CD4-positive, alpha-beta memory T cell (primary cell): Measurements from ENCODE around the gene LRRC70. TPM values are rescaled to one million over a fixed set of nuclear protein-coding genes. Genes with fewer than 3 reads are reported as not detected.
"Not testable (repeated sequence)": the region's sequence is repeated elsewhere in the genome, so short reads cannot be mapped to it uniquely, and the experiment has no call there.

Source experiments
- CTCF ChIA-PET: fragments of 350-600 bp; sonication (Branson Sonifier 250); formaldehyde crosslinking; loops from one replicate; lab custom pipeline; 2021; ENCODE audit warnings: inconsistent platforms; ENCODE audit not compliant: partially characterized antibody; lab: Charles Lee
- POLR2A ChIA-PET: fragments of 350-600 bp; sonication (Branson Sonifier 250); formaldehyde crosslinking; loops from one replicate; lab custom pipeline; 2021; ENCODE audit not compliant: partially characterized antibody; lab: Charles Lee
- DNase-seq, 5 donors: peaks; one replicate each; pipeline versions ENCODE4 v3.0.0 to v3.0.0-alpha.2; 2020 to 2022; ENCODE audit warnings: mixed read lengths in 1 of 5
- H3K27ac ChIP-seq: one replicate; pipeline ENCODE4 v1.7.0; 2013; ENCODE audit warnings: low read depth, low read length
- H3K27me3 ChIP-seq: 2 replicates; pipeline ENCODE4 v1.7.0; 2013; ENCODE audit warnings: mild to moderate bottlenecking, low read length, moderate library complexity; ENCODE audit not compliant: insufficient read depth
- H3K36me3 ChIP-seq: 2 replicates; pipeline ENCODE4 v1.7.0; 2013; ENCODE audit warnings: mild to moderate bottlenecking, low read length, moderate library complexity; ENCODE audit not compliant: insufficient read depth
- H3K4me1 ChIP-seq: 2 replicates; pipeline ENCODE4 v1.7.0; 2013; ENCODE audit warnings: mild to moderate bottlenecking, low read length, moderate library complexity; ENCODE audit not compliant: insufficient read depth
- H3K4me3 ChIP-seq, 2 donors: one replicate each; pipeline ENCODE4 v1.7.0; 2013; ENCODE audit warnings: low read length in 2 of 2, mild to moderate bottlenecking in 1 of 2
- H3K9me3 ChIP-seq, 2 donors: one replicate each; pipeline ENCODE4 v1.7.0; 2013; ENCODE audit warnings: low read length in 2 of 2, control low read depth in 1 of 2; ENCODE audit not compliant: control insufficient read depth in 1 of 2
- H3K27ac Mint-ChIP-seq, 7 donors: one replicate each; pipeline ENCODE4 v1.8.0; 2020 to 2021; ENCODE audit warnings: mixed read lengths in 7 of 7, mild to moderate bottlenecking in 6 of 7, inconsistent platforms in 3 of 7, moderate library complexity in 3 of 7
- H3K27me3 Mint-ChIP-seq, 2 donors: one replicate each; pipeline ENCODE4 v1.8.0; 2020 to 2021; ENCODE audit warnings: mixed read lengths in 2 of 2
- H3K36me3 Mint-ChIP-seq, 2 donors: one replicate each; pipeline ENCODE4 v1.8.0; 2020 to 2021; ENCODE audit warnings: mixed read lengths in 2 of 2, inconsistent platforms in 1 of 2, mild to moderate bottlenecking in 1 of 2
- H3K4me1 Mint-ChIP-seq, 4 donors: one replicate each; pipeline ENCODE4 v1.8.0; 2020 to 2021; ENCODE audit warnings: mixed read lengths in 4 of 4, mild to moderate bottlenecking in 1 of 4
- H3K4me3 Mint-ChIP-seq, 8 donors: one replicate each; pipeline ENCODE4 v1.8.0; 2020 to 2021; ENCODE audit warnings: mixed read lengths in 8 of 8, mild to moderate bottlenecking in 7 of 8, moderate library complexity in 6 of 8, inconsistent platforms in 3 of 8
- H3K9me3 Mint-ChIP-seq, 8 donors: one replicate each; pipeline ENCODE4 v1.8.0; 2020 to 2021; ENCODE audit warnings: mixed read lengths in 8 of 8, mild to moderate bottlenecking in 5 of 8, inconsistent platforms in 3 of 8, moderate library complexity in 1 of 8
- intact Hi-C: fragments of 100-400 bp; cut with micrococcal nuclease; formaldehyde crosslinking; loops from one replicate; pipeline ENCODE4 v1.15.1; 2023
- polyA plus RNA-seq, 2 donors: library from polyadenylated mRNA; unstranded; fragments of 300-500 nt; fragmentation: Illumina TruSeq; gene quantifications; one replicate each; pipeline ENCODE4 v1.2.3, GENCODE V29; 2021
- total RNA-seq, 2 experiments: library from RNA; stranded (reverse); gene quantifications; one replicate each; pipeline ENCODE4 v1.2.3, GENCODE V29; 2021

Gene LRRC70
- total and polyA plus RNA-seq, 4 experiments from 2014 or later: 0.17 to 1.4 (median 0.58) TPM

- Histone ChIP-seq H3K4me1 (no peaks in the 10 kb centered on the region), H3K9me3 (no peaks in the 10 kb centered on the region), H3K27ac (no peak overlapping the region), H3K36me3 (no peaks in the 10 kb centered on the region), H3K4me3 (no peak overlapping the region), H3K27me3 (no peaks in the 10 kb centered on the region)
- ChIA-PET CTCF (no interaction called here), POLR2A (no interaction called here)
- intact Hi-C loops: no loop called here
- DNase-seq: no peak
- Mint-ChIP-seq H3K4me3 (no peak overlapping the region), H3K27me3 (no peaks in the 10 kb centered on the region), H3K9me3 (peaks cover 7 to 26% (median 17%) of the 10 kb centered on the region in 8 donors), H3K27ac (no peak overlapping the region), H3K36me3 (peaks cover 53 to 62% of the 10 kb centered on the region in 2 donors), H3K4me1 (peaks cover 0 to 3% (median 0%) of the 10 kb centered on the region in 4 donors)
These were observed 15.8 kb upstream of the LRRC70 start for GRCh38 chr5:62562867-62563266.

DNA sequence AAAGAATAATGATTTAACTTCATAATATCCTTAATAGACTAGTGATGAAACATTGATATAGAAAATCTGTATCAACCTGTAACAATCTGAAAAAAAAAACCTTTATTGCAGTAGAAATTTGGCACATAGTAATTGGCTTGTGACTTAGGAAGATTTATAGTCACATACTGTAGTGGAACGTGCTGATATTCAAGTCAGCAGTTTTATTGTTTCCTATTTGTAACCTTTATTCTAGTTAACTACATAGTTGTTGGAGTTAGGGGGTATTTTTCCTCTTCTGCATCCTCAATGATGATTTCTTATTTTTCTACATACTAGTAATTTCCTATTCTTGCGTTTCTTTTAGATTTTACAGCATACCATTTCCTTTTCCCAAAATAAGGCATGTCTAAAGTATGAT is 14.5 kb upstream of the LRRC70 start:
- no peak for DNase-seq
- H3K27me3 ChIP-seq: no peaks in the 10 kb centered on the region
- Mint-ChIP-seq H3K36me3 (peaks cover 60 to 72% of the 10 kb centered on the region in 2 donors), H3K4me1 (peaks cover 0 to 3% (median 0%) of the 10 kb centered on the region in 4 donors), H3K27me3 (no peaks in the 10 kb centered on the region), H3K27ac (no peak overlapping the region), H3K9me3 (peaks cover 7 to 38% (median 27%) of the 10 kb centered on the region in 8 donors), H3K4me3 (no peak overlapping the region)
- POLR2A ChIA-PET: no interaction called here
- CTCF ChIA-PET: no interaction called here
- no peaks in the 10 kb centered on the region for H3K9me3 ChIP-seq
- no peak overlapping the region for H3K27ac ChIP-seq
- no peaks in the 10 kb centered on the region for H3K4me1 ChIP-seq
- H3K4me3 ChIP-seq: no peak overlapping the region
- intact Hi-C loops: no loop called here
- H3K36me3 ChIP-seq: no peaks in the 10 kb centered on the region

GRCh38 chr5:62565740-62566139 is 12.9 kb upstream of the LRRC70 start:
- H3K27ac ChIP-seq, H3K27me3 ChIP-seq, H3K4me1 ChIP-seq, H3K9me3 ChIP-seq, H3K4me3 Mint-ChIP-seq, H3K4me1 Mint-ChIP-seq, H3K27ac Mint-ChIP-seq, CTCF ChIA-PET, POLR2A ChIA-PET, H3K36me3 ChIP-seq, intact Hi-C loops, H3K27me3 Mint-ChIP-seq, H3K4me3 ChIP-seq, DNase-seq: not testable (repeated sequence)
- Mint-ChIP-seq H3K36me3 (peaks cover 58 to 69% of the 10 kb centered on the region in 2 donors), H3K9me3 (peaks cover 7 to 40% (median 29%) of the 10 kb centered on the region in 8 donors)

GRCh38 chr5:62568143-62568542 is 10.5 kb upstream of the LRRC70 start:
- no peak overlapping the region for H3K27ac Mint-ChIP-seq
- H3K9me3 Mint-ChIP-seq: peaks cover 7 to 40% (median 29%) of the 10 kb centered on the region in 8 donors
- Histone ChIP-seq H3K27me3 (no peaks in the 10 kb centered on the region), H3K27ac (no peak overlapping the region), H3K36me3 (no peaks in the 10 kb centered on the region), H3K9me3 (no peaks in the 10 kb centered on the region), H3K4me1 (no peaks in the 10 kb centered on the region), H3K4me3 (no peak overlapping the region)
- H3K4me3 Mint-ChIP-seq: no peak overlapping the region
- no peak for DNase-seq
- POLR2A ChIA-PET: no interaction called here
- peaks cover 0 to 6% (median 2%) of the 10 kb centered on the region in 4 donors for H3K4me1 Mint-ChIP-seq
- H3K27me3 Mint-ChIP-seq: no peaks in the 10 kb centered on the region
- H3K36me3 Mint-ChIP-seq: peaks cover 50 to 56% of the 10 kb centered on the region in 2 donors
- intact Hi-C loops: no loop called here
- CTCF ChIA-PET: no interaction called here

- CTCF ChIA-PET: no interaction called here
- Histone ChIP-seq H3K36me3 (no peaks in the 10 kb centered on the region), H3K4me3 (no peak overlapping the region), H3K9me3 (no peaks in the 10 kb centered on the region), H3K4me1 (no peaks in the 10 kb centered on the region), H3K27ac (no peak overlapping the region), H3K27me3 (no peaks in the 10 kb centered on the region)
- POLR2A ChIA-PET: no interaction called here
- H3K27ac Mint-ChIP-seq: peak overlapping the region in 1 of 7 donors; percentile 53
- peaks cover 0 to 6% (median 2%) of the 10 kb centered on the region in 4 donors for H3K4me1 Mint-ChIP-seq
- H3K9me3 Mint-ChIP-seq: peaks cover 7 to 40% (median 29%) of the 10 kb centered on the region in 8 donors
- DNase-seq: no peak
- H3K27me3 Mint-ChIP-seq: no peaks in the 10 kb centered on the region
- intact Hi-C loops: no loop called here
- peaks cover 48 to 51% of the 10 kb centered on the region in 2 donors for H3K36me3 Mint-ChIP-seq
- H3K4me3 Mint-ChIP-seq: peak overlapping the region in 1 of 8 donors; percentile 5
These were observed 9.7 kb upstream of the LRRC70 start for GRCh38 chr5:62568800-62569432.

DNA sequence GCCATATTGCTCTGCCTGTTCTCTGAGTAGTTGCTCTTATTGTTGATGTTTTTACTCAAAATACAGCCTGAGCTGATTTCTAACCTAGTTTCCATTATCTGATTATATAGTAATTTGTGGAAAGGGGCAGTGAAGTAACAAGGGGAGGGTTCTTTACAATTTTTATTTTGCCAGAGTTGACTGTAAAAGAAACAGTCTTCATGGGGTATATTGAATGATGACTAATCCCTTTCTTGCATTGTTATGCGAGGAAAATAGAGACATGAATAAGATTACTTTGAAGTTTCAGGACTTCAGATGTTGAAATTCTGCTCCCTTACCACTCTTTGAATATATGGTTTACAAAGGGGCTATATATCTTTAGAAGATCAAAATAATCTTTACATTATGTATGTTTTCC is 9.1 kb upstream of the LRRC70 start:
- H3K27ac Mint-ChIP-seq: no peak overlapping the region

DNA sequence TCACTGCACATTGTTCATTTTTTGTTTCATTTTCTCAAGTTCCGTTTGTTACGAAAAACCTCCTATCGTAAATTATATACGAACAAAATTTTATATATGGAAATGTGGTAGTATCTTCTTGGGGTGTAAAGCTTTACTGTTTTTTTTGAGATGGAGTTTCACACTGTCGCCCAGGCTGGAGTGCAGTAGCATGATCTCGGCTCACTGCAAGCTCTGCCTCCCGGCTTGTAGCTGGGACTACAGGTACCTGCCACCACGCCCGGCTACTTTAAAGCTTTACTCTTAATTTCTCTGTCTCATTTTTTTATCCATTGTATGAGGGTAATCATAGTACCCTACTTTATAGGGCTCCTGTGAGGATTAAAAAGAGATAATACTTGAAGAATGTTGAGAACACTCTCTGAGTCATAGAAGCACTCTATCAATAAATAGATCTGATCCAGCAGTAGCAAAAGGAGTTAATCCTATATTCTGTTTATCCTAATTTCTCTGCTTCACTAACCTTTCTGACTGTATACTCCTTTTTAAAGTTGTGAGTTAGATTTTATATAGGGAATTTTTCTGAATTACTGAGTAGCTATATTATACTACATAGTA is 5.6 kb upstream of the LRRC70 start:
- ChIA-PET POLR2A (no interaction called here), CTCF (no interaction called here)
- H3K27me3 Mint-ChIP-seq: no peaks in the 10 kb centered on the region
- intact Hi-C loops: no loop called here
- Histone ChIP-seq H3K4me3 (no peak overlapping the region), H3K9me3 (no peaks in the 10 kb centered on the region), H3K36me3 (no peaks in the 10 kb centered on the region), H3K27ac (no peak overlapping the region), H3K4me1 (peaks cover 11% of the 10 kb centered on the region), H3K27me3 (no peaks in the 10 kb centered on the region)
- peaks cover 13 to 18% (median 16%) of the 10 kb centered on the region in 4 donors for H3K4me1 Mint-ChIP-seq
- H3K36me3 Mint-ChIP-seq: peaks cover 17 to 29% of the 10 kb centered on the region in 2 donors
- no peak for DNase-seq
- peak overlapping the region in 1 of 7 donors; percentile 14 for H3K27ac Mint-ChIP-seq
- no peak overlapping the region for H3K4me3 Mint-ChIP-seq
- peaks cover 0 to 12% (median 11%) of the 10 kb centered on the region in 8 donors for H3K9me3 Mint-ChIP-seq

More for the DNA sequence above, 9.1 kb upstream of the LRRC70 start:
- intact Hi-C loops: no loop called here
- no peaks in the 10 kb centered on the region for H3K9me3 ChIP-seq
- no peaks in the 10 kb centered on the region for H3K36me3 ChIP-seq
- POLR2A ChIA-PET: no interaction called here
- no peak overlapping the region for H3K4me3 ChIP-seq
- Mint-ChIP-seq H3K4me1 (peaks cover 0 to 6% (median 4%) of the 10 kb centered on the region in 4 donors), H3K4me3 (peak overlapping the region in 1 of 8 donors; percentile 5), H3K36me3 (peaks cover 46 to 48% of the 10 kb centered on the region in 2 donors), H3K27me3 (no peaks in the 10 kb centered on the region), H3K9me3 (peaks cover 7 to 40% (median 29%) of the 10 kb centered on the region in 8 donors)
- CTCF ChIA-PET: no interaction called here
- H3K27me3 ChIP-seq: no peaks in the 10 kb centered on the region
- no peaks in the 10 kb centered on the region for H3K4me1 ChIP-seq
- H3K27ac ChIP-seq: no peak overlapping the region
- no peak for DNase-seq
